GM21390 (cell line): Measurements from ENCODE around the gene ARMH3.

Source experiments
- ATAC-seq: cut with Tn5 transposase; IDR thresholded peaks from one replicate; pipeline ENCODE4 v1.9.1; 2021; ENCODE audit not compliant: unreplicated experiment

ARMH3 gene

DNA sequence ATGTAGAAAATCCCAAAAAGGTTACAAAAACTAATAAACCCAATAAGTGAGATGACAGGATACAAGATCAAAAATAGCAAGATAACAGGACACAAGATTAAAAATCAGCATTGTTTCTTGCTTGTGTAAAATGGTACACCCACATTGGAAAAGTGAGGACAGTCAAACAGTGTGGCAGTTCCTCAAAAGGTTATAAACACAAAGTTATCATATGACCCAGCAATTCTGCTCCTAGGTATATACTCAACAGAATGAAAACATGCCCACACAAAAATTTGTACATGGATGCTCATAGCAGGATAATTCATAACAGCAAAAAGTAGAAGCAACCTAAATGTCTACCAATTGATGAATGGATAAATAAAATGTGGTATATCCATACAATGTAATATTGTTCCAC, 105.8 kb downstream of the ARMH3 start:
- ATAC-seq: no peak

DNA sequence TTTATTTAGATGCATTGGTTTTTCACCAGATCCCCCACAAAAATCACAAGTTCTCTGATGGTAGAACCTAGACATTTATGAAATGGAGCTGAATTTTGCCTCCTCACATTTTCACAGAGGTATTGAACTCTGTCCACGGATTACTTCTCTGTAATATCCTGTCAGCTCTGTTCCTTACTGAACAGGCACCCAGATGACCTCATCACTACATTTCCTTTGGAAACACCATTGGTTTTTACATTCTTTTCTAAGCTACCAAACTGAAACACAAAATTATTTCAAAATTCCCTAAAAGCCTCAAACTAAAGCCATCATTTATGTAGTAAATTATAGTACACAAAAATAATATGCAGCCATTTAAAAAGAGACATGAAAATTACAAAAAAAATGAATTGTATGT, 114.1 kb downstream of the ARMH3 start:
- ATAC-seq: no peak

DNA sequence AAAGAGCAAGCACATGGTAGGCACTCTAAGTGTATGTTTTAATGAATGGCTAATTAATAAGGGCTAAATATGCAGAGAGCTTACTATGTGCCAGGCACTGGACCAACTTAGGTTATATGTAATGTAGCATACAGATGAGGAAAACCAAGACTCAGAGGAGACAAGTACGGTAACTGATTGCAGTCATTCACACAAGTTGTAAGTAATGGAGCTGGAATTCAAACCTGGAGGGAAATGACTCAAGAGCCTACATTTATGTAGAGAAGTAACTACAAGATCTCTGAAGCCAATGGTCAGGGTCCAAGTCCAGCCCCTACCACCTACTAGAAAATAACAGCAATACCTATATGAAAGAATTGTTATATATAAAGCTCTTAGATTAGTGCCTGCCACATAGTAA, 115.1 kb downstream of the ARMH3 start:
- no peak for ATAC-seq

DNA sequence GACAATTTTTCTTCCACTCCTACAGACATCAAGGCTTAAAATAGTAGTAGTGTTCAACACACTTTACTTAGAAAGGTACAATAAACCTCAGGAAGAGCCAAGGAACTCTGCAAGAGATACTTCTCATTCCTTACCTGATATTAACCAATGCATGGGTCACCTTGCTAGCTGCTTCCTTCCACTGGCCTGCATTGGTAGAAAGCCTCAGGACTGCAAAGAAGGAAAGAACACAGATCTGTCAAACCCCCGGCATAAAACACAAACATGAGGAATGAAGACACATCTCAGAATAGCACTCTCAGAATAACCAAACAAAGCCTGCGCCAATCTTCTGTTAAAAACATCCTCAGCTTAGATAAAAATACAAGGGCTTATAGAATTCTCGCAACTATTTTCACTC, 116.2 kb downstream of the ARMH3 start:
- ATAC-seq: no peak

DNA sequence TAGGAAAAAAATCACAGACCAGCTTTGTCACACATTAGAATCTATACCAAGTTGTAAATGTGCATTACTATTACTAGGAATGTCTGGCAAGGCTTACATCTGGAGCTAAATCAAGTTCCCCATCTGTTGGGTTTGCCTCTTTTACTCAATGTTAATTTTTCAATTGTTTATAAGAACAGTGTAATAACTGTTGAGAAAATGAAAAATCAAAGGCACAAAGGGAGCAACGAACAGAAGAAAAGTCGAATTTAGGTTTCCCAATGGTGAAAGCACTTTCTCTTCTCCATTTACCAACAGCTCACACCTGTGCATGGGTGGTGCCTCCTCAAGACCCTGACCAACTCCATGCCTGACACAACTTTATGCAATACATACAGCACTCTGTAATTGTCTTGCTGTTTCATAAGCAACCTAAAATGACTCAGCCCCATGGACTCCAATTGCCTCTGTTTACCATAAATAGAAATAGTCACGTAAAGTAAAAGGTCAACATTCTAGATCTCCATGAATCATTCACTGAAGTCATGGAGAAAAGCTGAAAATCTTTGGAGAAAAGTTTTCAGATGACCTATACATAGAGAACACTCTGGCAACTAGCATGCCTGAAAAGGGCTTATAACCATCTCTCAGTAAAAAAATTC, 116.8 kb downstream of the ARMH3 start:
- ATAC-seq: no peak

DNA sequence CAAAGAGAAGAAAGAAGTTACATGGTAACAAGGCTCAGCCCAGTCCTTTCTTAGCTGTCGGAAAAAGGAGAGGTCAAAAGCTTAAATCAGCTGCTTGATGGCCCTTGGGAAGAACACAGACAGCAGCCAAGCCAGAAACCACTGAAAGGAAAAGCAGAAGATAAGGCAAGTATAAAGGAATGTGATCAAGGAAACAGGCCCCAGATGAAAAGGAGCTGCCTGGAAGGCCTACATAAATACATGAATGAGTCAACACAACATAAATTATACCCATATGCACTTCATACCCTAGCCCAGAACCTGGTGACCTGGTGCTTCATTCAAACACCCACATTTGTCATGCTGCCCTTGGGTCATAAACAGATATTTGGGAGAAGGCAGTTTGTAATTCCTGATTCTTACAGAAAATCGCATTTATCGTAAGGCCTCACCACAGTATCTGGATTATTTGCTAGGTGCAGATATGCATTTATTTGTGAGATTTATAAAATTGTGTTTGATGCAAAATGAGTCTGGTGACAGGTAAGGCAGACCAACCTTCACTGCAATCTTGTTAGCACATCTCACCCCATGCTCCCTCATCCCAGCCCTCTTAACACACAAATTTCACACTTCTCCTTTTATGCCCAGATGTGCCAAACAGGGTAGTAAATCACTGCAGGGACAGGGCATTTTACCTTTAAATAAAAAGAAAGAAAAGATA, 117.5 kb downstream of the ARMH3 start:
- ATAC-seq: no peak

DNA sequence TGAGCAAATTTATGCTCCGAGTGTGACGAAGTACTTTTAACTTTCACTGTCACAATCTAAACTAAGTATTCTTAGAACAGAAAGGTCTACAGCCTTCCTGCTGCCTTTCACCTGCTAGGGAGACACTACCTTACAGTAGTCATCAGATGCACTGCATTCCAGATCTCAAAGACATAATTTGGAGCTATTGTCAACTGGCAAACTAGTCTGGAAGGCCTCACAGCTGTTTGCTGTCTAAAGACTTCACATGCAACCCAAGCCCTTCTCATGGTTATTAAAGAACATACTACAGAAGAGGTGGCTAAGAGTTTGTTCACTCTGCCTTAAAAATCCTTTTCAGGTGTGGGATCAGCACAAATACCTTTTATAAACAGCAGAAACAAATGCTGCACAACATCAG, 120.5 kb downstream of the ARMH3 start:
- ATAC-seq: no peak

DNA sequence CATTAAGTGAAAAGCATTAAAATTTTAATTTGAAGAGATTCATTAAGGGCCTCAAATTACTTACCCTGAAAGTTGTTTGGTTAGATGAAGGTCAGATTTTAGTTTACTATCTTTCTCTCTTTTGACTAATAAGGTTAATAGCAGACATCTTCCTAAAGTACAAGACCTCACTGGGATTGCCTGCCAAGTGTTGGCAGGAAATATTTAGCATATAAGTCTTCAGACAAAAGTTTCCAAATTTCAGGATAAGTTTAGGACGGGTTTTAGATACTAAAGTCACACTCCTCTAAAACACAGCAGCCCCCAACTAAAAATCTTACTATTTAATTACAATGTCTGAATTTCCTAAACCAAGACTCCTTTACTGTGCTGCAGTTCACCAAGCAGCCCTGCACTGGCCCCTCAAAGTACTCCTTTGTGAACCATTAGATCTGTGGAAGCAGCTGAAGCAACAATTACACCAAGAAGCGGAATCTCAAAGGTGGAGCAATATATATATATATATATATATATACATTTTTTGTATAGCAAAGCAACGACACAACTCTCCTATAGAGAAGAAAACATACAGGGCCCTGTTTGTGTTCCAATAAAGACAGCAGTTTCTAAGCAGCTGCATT, 121.2 kb downstream of the ARMH3 start:
- no peak for ATAC-seq

DNA sequence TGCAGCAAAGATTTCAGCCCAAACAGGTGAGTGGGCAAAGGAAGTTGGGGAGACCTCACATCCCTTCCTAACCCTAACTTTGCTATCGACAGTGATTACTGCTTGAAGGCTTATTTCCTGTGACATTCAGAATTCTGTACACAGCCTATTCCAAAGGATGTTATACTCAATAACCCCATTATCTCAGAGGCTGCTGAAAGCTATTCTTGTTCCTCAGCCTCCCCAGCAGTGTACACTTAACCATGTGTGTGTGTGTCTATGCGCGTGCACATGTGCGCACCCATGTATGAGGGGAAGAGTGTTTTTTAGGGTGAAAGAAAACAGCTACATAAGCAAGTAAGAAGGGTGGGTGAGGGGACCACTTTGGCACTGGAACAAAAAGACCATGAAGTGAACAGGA, 122.0 kb downstream of the ARMH3 start:
- no peak for ATAC-seq

DNA sequence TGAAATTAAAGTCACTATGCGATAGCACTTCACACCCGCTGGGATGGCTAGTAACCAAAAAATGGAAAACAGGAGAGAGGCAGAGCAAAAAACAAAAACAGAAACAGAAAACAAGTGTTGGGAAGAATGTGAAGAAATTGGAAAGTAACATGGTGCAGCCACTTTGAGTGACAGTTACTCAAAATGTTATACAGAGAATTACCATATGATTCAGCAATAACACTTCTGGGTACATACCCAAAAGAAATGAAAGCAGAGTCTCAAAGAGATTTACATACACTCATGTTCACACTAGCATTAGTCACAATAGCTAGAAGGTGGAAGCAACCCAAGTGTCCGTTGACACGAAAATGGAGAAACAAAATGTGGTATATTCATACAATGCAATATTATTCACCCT, 123.8 kb downstream of the ARMH3 start:
- ATAC-seq: no peak

DNA sequence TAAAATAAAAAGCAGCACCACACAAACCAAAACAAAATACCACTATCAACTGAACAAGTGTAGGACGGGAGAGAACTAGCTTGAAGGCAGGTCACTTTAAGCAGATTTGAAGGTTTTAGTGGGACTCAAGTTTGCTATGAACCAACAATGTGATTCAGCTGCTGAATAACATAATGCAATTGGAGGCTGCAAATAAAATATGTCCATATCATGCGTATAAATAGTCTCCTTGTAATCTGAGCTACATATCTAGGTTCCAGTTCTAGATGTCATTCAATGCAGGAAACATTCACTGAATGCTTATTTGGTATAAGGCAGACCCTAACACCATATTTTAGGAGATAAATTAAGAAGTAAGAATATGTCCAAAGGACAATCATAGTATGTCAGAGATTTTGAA, 130.9 kb downstream of the ARMH3 start:
- ATAC-seq: no peak

DNA sequence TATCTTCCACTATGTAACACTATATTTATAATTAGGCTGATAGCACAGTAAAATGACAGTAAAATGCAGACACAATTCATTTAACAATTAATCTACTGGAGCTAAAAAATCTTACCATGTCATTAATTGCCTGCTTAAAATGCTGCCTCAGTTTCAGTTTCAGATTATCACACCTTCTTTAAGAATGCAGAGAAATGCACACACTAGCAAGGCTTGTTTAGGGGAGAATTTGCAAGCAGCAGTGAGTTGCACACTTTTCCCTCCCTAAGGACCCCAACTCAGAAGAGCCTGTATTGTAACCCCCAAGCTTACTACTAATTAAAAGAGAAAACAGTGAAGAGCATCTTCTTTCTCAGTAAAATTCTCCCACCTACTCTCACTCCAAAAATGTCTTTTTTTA, 132.7 kb downstream of the ARMH3 start:
- ATAC-seq: no peak

DNA sequence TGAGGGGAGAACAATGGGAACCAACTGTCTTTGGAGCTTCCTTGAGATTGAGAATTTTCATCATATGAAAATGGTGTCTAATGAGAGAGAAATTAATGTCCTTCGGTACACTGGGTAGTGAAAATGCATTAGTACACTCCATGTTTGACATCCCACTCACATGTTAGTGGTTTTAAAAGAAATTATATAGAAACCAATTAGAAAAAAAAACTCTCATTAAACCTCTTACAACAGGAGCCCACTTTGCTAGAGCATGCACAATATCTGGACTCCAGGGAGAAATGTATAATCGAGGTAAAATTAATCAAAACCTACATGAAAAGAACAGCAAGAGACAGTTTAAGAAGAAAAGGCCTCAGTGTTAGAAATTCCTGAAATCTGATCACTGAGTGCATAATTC, 133.1 kb downstream of the ARMH3 start:
- ATAC-seq: no peak

DNA sequence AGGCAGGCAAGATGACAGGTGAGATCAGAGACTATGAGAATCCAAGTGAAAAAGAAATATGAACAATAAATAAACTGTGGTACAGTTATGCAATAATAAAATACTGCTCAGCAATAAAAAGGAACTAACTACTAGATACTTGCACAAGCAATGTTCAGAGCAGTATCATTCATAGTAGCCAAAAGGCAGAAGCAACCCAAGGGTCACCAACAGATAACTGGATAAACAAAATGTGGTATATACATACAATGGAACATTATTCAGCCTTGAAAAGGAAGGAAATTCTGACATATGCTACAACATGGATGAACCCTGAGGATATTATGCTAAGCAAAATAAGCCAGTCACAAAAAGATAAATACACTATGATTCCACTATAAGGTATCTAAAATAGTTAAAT, 135.4 kb downstream of the ARMH3 start:
- no peak for ATAC-seq

DNA sequence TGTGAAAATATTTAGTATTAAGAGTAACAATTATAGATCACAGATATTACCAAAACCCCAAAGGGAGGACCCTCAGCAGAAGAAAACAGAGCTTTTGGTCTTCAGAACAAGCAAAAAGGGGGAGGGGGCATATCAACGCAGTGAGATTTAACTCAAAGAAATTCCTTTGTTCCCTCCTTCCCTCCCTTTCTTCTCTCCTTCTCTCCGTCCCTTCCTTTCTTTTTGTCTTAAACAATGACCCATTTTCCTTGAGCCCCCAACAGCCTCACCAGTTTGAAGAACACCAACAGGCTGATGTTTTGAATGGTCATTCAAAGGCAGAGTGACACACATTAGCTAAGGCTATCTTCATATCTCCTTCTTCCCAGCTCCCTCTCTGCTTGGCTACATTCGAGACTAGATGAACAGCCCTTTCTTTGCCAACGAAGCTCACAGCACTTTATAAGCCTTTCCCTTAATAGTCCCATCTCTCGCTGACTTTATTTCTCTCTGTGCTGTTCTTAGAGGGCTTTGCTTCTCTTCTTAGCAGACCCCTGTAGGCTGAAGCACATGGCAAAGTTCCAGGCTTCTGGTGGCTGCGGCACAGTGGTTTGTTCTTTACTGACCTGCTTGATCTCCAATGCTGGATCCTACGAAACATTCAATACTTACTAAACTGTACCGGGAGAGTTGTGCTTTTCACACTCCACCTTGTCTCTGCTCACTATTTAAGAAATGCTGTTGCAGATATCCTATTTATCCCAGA, 136.8 kb downstream of the ARMH3 start:
- ATAC-seq: no peak

DNA sequence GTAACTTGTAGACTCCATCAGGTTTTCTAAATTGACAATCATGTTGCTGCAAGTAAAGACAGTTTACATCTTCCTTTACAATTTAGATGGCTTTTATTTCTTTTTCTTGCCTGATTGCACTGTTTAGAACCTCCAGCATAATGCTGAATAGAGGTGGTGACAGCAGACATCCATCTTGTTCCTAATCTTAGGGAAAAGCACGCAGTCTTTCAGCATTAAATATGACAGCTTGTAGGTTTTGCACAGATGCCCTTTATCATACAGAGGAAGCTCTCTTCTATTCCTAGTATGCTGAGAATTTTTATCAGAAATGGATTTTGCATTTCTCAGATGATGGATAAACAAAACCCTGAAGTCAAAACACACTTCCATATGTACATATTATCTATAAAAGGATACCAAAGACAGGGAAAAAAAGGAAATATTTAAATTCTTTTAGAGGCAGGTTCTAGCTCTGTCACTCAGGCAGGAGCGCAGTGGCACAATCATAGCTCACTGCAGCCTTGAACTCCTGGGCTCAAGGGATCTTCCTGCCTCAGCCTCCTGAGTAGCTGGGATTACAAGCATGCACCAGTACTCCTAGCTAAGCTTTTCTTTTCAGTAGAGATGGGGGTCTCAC, 143.3 kb downstream of the ARMH3 start:
- no peak for ATAC-seq

DNA sequence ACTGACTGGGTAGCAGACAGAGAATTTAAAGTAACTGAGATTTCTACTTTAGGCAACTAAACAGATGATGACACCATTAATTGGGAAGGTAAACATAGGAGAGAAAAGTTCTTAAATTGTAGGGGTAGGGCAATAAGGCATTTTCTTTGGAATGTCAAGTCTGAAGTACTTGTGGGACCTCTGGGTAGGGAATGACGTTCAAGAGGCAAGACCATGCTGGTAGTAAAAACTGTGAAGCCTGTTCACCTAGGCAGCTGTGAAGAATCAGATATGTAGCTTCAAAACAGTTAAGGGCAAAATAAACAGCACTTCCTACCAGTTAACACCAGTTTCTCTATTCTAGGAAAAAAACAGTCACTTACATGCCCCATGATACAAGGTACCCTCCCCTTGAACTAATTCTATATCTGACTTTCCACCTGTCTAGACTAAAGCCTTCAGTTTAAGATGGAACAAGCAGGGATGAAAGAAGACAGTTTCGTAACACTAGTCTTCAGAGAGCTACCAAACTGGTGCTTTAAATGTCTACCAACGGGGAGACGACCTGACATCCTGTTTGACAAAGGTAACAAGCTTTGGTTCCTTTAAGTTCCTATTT, 149.3 kb downstream of the ARMH3 start:
- ATAC-seq: no peak

DNA sequence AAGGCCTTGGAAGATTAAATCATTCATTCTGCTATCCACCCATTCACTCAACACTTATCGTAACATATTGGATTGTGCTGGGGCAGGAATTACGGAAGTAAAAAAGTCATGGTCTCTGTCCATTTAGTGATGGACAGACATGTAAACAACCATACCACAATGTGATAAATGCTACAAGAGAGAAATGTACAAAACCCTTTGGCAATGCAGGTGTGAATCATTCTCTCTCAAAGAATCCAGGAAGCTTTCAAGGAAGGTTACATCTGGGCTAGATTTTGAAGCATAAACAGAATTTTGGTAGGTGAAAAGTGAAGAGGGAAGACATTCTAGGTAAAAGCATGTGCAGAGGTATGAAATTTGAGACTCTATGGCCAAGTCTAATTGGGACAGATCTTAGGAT, 150.7 kb downstream of the ARMH3 start:
- no peak for ATAC-seq

DNA sequence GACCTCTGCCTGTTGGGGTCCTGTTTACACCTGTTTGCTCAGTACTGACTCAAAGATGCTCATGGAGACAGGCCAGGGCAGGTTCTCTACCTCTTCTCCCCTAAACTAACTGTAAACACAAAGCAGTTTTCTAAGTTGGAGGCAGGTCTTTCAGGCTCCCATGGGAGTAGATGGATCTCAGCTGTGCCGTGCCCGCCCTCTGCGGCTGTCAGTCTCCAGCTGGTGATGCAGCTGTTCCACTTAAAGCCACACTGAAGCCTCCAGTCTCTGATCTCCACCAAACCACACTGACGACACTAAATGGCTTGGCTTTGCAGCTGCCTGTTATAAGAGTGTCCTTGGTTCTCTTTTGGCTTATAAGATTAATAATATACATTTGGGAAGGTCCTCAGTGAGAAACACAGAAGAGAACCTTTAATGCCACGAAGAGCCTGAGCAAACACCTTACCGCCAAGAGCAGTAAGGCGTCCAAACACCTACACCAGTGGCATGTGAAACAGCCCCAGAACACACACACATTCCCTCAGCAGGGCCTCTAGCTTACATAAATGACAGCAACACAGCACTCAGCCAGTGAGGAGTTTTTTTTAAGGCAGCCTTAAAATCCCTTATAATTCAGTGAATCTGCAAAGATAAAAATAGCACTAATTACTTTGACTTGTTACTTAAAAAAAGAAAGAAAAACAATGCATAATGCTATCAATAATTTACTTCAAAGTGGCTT, 152.0 kb downstream of the ARMH3 start:
- ATAC-seq: peak; percentile 66

DNA sequence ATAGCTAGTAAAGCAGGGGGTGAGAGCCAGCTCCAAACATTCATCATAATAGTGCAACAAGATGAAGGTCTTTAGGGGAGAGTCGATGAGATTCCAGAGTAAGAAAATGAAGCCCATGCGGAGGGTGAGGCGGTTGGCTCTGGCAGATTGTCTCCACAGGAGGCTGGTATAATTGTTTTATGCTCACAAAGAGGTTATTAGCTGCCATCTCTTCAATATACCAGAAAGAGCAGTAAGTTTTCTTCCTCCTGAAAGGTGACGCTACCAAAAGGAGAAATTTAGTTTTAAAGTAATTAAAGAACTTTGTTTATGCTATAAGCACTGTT, 153.2 kb downstream of the ARMH3 start:
- no peak for ATAC-seq
